22Rv1 (cell line): ENCODE measurements around the gene CCT8.

Source experiments
- ZFX ChIP-seq: fragments of 450-650 bp; IDR thresholded peaks from 2 replicates; pipeline ENCODE4 v1.6.1; 2017; ENCODE audit warnings: antibody characterized with exemption, borderline replicate concordance
- TF ChIP-seq, protein P1 (sequence below): fragments of 450-650 bp; IDR thresholded peaks from 2 replicates; pipeline ENCODE4 v1.5.1; 2017; ENCODE audit warnings: mild to moderate bottlenecking

DNA sequence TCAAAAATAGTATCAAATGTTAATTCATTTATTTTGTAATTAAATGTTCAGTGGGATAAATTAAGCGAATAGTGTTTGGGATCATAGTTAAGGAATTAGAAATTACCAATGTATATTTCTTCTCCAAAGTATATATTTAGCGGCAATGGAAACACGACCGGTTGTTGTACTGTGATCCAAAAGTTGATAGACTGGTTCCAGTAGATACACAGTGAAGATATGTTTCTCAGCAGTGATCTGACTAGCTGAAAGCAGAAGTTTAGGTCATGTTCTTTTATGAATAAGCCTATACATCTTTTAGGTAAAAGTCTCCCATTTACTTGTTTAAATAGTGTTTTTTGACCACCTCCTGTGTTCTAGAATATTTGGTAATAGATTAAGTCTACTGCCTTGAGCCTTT, 40.1 kb downstream of the CCT8 start:
- TF ChIP-seq, protein P1, sequence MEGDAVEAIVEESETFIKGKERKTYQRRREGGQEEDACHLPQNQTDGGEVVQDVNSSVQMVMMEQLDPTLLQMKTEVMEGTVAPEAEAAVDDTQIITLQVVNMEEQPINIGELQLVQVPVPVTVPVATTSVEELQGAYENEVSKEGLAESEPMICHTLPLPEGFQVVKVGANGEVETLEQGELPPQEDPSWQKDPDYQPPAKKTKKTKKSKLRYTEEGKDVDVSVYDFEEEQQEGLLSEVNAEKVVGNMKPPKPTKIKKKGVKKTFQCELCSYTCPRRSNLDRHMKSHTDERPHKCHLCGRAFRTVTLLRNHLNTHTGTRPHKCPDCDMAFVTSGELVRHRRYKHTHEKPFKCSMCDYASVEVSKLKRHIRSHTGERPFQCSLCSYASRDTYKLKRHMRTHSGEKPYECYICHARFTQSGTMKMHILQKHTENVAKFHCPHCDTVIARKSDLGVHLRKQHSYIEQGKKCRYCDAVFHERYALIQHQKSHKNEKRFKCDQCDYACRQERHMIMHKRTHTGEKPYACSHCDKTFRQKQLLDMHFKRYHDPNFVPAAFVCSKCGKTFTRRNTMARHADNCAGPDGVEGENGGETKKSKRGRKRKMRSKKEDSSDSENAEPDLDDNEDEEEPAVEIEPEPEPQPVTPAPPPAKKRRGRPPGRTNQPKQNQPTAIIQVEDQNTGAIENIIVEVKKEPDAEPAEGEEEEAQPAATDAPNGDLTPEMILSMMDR, result no peak
- no peak for TF ChIP-seq ZFX
